SK-N-SH (cell line): ENCODE results near the gene KRT14. TPM values are rescaled to one million over a fixed set of nuclear protein-coding genes. Genes with fewer than 3 reads are reported as not detected.

Experiments
- CTCF ChIA-PET: fragments of 300-600, 350-600 bp; formaldehyde crosslinking; extraction: SDS; loops from one replicate; lab custom pipeline; 2021; lab: Yijun Ruan, JAX
- POLR2A ChIA-PET: fragments of 350-600 bp; sonication (Branson Sonifier 250); formaldehyde crosslinking; extraction: SDS; loops from one replicate; lab custom pipeline; 2020; ENCODE audit warnings: antibody characterized with exemption, inconsistent platforms; lab: Yijun Ruan, JAX
- DNase-seq: peaks from one replicate; pipeline ENCODE4 v3.0.0; 2012
- H2AFZ ChIP-seq: fragments of 200-600 bp; sonication (generic); 2 replicates; pipeline ENCODE4 v1.8.1; 2016; ENCODE audit warnings: antibody characterized with exemption, mild to moderate bottlenecking, low read depth
- H3F3A ChIP-seq: fragments of 200-600 bp; sonication (generic); replicated peaks from 2 replicates; pipeline ENCODE3; 2016; ENCODE audit warnings: antibody characterized with exemption, mild to moderate bottlenecking; ENCODE audit not compliant: insufficient read depth
- H3K27ac ChIP-seq, 2 experiments: fragments of 200-500 bp in 1 of 2; fragments of 200-600 bp in 1 of 2; sonication (Bioruptor generic) in 1 of 2; sonication (generic), shearing (Covaris generic) in 1 of 2; 2 replicates each; pipeline versions ENCODE4 v1.5.1 to v1.6.1; 2014 to 2016; ENCODE audit warnings: low read depth in 2 of 2, inconsistent platforms in 1 of 2, low read length in 1 of 2, mild to moderate bottlenecking in 1 of 2, mixed read lengths in 1 of 2
- H3K27me3 ChIP-seq: fragments of 200-600 bp; sonication (generic), shearing (Covaris generic); 2 replicates; pipeline ENCODE4 v1.6.1; 2016; ENCODE audit warnings: mixed run types; ENCODE audit not compliant: insufficient read depth
- H3K36me3 ChIP-seq, 2 experiments: fragments of 200-500 bp in 1 of 2; fragments of 200-600 bp in 1 of 2; sonication (Bioruptor generic) in 1 of 2; sonication (generic) in 1 of 2; replicated peaks in 1 of 2; 2 replicates each; pipeline versions ENCODE3 to v1.5.1; 2014 to 2016; ENCODE audit warnings: low read length in 1 of 2, mild to moderate bottlenecking in 1 of 2; ENCODE audit not compliant: insufficient read depth in 2 of 2, control insufficient read depth in 1 of 2
- H3K4me1 ChIP-seq, 2 experiments: fragments of 200-500 bp in 1 of 2; fragments of 200-600 bp in 1 of 2; sonication (Bioruptor generic) in 1 of 2; sonication (generic), shearing (Covaris generic) in 1 of 2; 2 replicates each; pipeline versions ENCODE4 v1.5.1 to v1.6.1; 2014 to 2016; ENCODE audit warnings: low read depth in 1 of 2, low read length in 1 of 2, mixed run types in 1 of 2; ENCODE audit not compliant: insufficient read depth in 2 of 2, control insufficient read depth in 1 of 2
- H3K4me2 ChIP-seq: fragments of 200-600 bp; sonication (generic), shearing (Covaris generic); 2 replicates; pipeline ENCODE4 v1.6.1; 2017; ENCODE audit warnings: mixed run types
- H3K4me3 ChIP-seq, 2 experiments: fragments of 200-500 bp in 1 of 2; fragments of 200-600 bp in 1 of 2; sonication (Bioruptor generic) in 1 of 2; sonication (generic), shearing (Covaris generic) in 1 of 2; 2 replicates each; pipeline versions ENCODE4 v1.5.1 to v1.8.1; 2014 to 2016; ENCODE audit warnings: low read depth in 2 of 2, inconsistent platforms in 1 of 2, low read length in 1 of 2, mild to moderate bottlenecking in 1 of 2, mixed read lengths in 1 of 2, moderate library complexity in 1 of 2
- H3K79me2 ChIP-seq: fragments of 200-600 bp; sonication (generic); 2 replicates; pipeline ENCODE4 v1.8.1; 2017; ENCODE audit warnings: mild to moderate bottlenecking; ENCODE audit not compliant: insufficient read depth
- H3K9ac ChIP-seq: fragments of 200-600 bp; sonication (generic); 2 replicates; pipeline ENCODE4 v1.6.1; 2017; ENCODE audit warnings: mixed run types
- H3K9me2 ChIP-seq: fragments of 200-600 bp; sonication (generic); 2 replicates; pipeline ENCODE4 v1.6.1; 2017; ENCODE audit warnings: mixed run types
- H3K9me3 ChIP-seq: fragments of 200-600 bp; sonication (generic); 2 replicates; pipeline ENCODE4 v1.6.1; 2017; ENCODE audit warnings: mixed run types, mild to moderate bottlenecking, moderate library complexity
- H4K20me1 ChIP-seq: fragments of 200-600 bp; sonication (generic); 2 replicates; pipeline ENCODE4 v1.6.1; 2017; ENCODE audit warnings: mild to moderate bottlenecking, mixed run types; ENCODE audit not compliant: insufficient read depth
- CTCF ChIP-seq: fragments of 200-600 bp; sonication (generic); IDR thresholded peaks from 2 replicates; pipeline ENCODE4 v1.6.1; 2017; ENCODE audit warnings: antibody characterized with exemption, mild to moderate bottlenecking, moderate library complexity
- EP300 ChIP-seq, 2 experiments: IDR thresholded peaks; 2 replicates each; pipeline versions ENCODE4 v1.4.0 to v1.6.1; 2012; ENCODE audit warnings: borderline replicate concordance in 1 of 2, low read depth in 1 of 2, low read length in 1 of 2
- EZH2phosphoT487 ChIP-seq: fragments of 200-600 bp; sonication (generic); IDR thresholded peaks from 2 replicates; pipeline ENCODE4 v1.6.1; 2017; ENCODE audit warnings: low read depth, mixed run types, mild to moderate bottlenecking, antibody characterized with exemption, moderate library complexity, borderline replicate concordance
- FOXM1 ChIP-seq: IDR thresholded peaks from 2 replicates; pipeline ENCODE4 v1.4.0; 2012; ENCODE audit warnings: low read depth, mild to moderate bottlenecking
- GATA2 ChIP-seq: sonication (generic); formaldehyde crosslinking; IDR thresholded peaks from 2 replicates; pipeline ENCODE4 v1.5.0; 2020; ENCODE audit warnings: mild to moderate bottlenecking, missing genetic modification reagents
- MAX ChIP-seq: IDR thresholded peaks from 2 replicates; pipeline ENCODE4 v1.4.0; 2012; ENCODE audit warnings: low read depth
- MXI1 ChIP-seq: IDR thresholded peaks from 2 replicates; pipeline ENCODE4 v1.6.1; 2012; ENCODE audit warnings: mild to moderate bottlenecking, low read depth, low read length, improper control_type of control experiment
- PBX3 ChIP-seq: IDR thresholded peaks from 2 replicates; pipeline ENCODE4; 2012
- POLR2AphosphoS5 ChIP-seq: IDR thresholded peaks from 2 replicates; pipeline ENCODE4 v1.6.1; 2012; ENCODE audit warnings: low read depth, low read length
- REST ChIP-seq: IDR thresholded peaks from 2 replicates; pipeline ENCODE4 v1.6.1; 2012; ENCODE audit warnings: mild to moderate bottlenecking, low read depth, low read length, moderate library complexity
- RFX5 ChIP-seq: IDR thresholded peaks from 2 replicates; pipeline ENCODE4 v1.6.1; 2012; ENCODE audit warnings: mild to moderate bottlenecking, improper control_type of control experiment, low read length
- RXRA ChIP-seq: IDR thresholded peaks from 2 replicates; pipeline ENCODE4 v1.4.0; 2012; ENCODE audit warnings: low read depth, mild to moderate bottlenecking, borderline replicate concordance
- SMC3 ChIP-seq: IDR thresholded peaks from 2 replicates; pipeline ENCODE4 v1.6.1; 2012; ENCODE audit warnings: low read depth, low read length, improper control_type of control experiment
- TAF1 ChIP-seq: IDR thresholded peaks from 2 replicates; pipeline ENCODE4 v1.6.1; 2012; ENCODE audit warnings: low read depth, mild to moderate bottlenecking, low read length, moderate library complexity, borderline replicate concordance
- WGBS: methylation state at CpG from one replicate; pipeline ENCODE4 v1.1.6; 2017; ENCODE audit warnings: low lambda C conversion rate; 5-methylcytosine and 5-hydroxymethylcytosine counted together
- polyA plus RNA-seq, 3 experiments: library from polyadenylated mRNA; depleted of rRNA; stranded (reverse); fragments of >200 nt; gene quantifications; 2 replicates each; pipeline ENCODE4 v1.2.3, GENCODE V29; 2012

KRT14 gene
- polyA plus RNA-seq, 1 of the 3 experiments (the other 2 are of a cell fraction) = not detected

- peaks cover 32 to 61% of the 10 kb centered on the region in 2 experiments for H3K4me1 ChIP-seq
- POLR2A ChIA-PET = interaction anchor here (0.7 kb wide), 1 partner anchor 45 kb away, joined by 3 read pairs; no protein-coding TSS in a partner anchor
- CTCF ChIA-PET = interaction anchor here (0.8 to 10.6 kb wide), 5 partner anchors 12 to 129 kb away, joined by 3 to 144 read pairs (median 3); no protein-coding TSS in a partner anchor
Observed at GRCh38 chr17:41533613-41534012, 53.1 kb downstream of the KRT14 start.

More at GRCh38 chr17:41533613-41534012, 53.1 kb downstream of the KRT14 start:
- DNase-seq = no peak
- Histone ChIP-seq H3K4me3 (no peak overlapping the region), H3K79me2 (no peaks in the 10 kb centered on the region), H3K9me3 (no peaks in the 10 kb centered on the region), H3K9me2 (no peaks in the 10 kb centered on the region), H2AFZ (no peak overlapping the region), H3K27me3 (no peaks in the 10 kb centered on the region), H4K20me1 (no peaks in the 10 kb centered on the region)
- no peak for TF ChIP-seq TAF1
- no peak for TF ChIP-seq POLR2AphosphoS5
- TF ChIP-seq SMC3 = no peak
- no peak for TF ChIP-seq MAX
- no peak for TF ChIP-seq EZH2phosphoT487
- TF ChIP-seq FOXM1 = no peak
- no peak for TF ChIP-seq MXI1
- no peak for TF ChIP-seq RFX5
- no peak for TF ChIP-seq CTCF
- no peak for TF ChIP-seq PBX3
- TF ChIP-seq RXRA = no peak
- TF ChIP-seq EP300 (IDR thresholded peaks at IDR 0.05; ENCODE audit: borderline replicate concordance in 1 of 2, low read depth in 1 of 2, low read length in 1 of 2) = no peak
- no peak for TF ChIP-seq GATA2
- TF ChIP-seq REST = no peak
- TF ChIP-seq, all 33 proteins: peak for 0
- no peak overlapping the region for H3K9ac ChIP-seq
- H3K36me3 ChIP-seq = no peaks in the 10 kb centered on the region
- H3F3A ChIP-seq = peaks cover 25% of the 10 kb centered on the region
- H3K27ac ChIP-seq = no peak overlapping the region
- H3K4me2 ChIP-seq = no peak overlapping the region
- WGBS = 91% methylated on average over 7 of the region's 7 CpGs
